T-helper 1 cell treated with Interleukin-12 subunit alpha and Interleukin-12 subunit beta and Interleukin-4 antibody, amounts not matched to agents 30 ng/mL and 1 ng/mL, for 36 hours (primary cell): Measurements from ENCODE around the gene XPC. TPM values are rescaled to one million over a fixed set of nuclear protein-coding genes. Genes with fewer than 3 reads are reported as not detected.
"Not testable (repeated sequence)": the region's sequence is repeated elsewhere in the genome, so short reads cannot be mapped to it uniquely, and the experiment has no call there.

Experiments used
- intact Hi-C: fragments of 100-400 bp; cut with micrococcal nuclease; formaldehyde crosslinking; loops from one replicate; pipeline ENCODE4 v1.15.1; 2024
- total RNA-seq: library from RNA; stranded (reverse); gene quantifications from 2 replicates; pipeline ENCODE4 v1.2.3, GENCODE V29; 2022

XPC gene
- total RNA-seq, 1 donor from 2014 or later: 56.0 TPM

- intact Hi-C loops: loop anchor here (1.0 to 10.0 kb wide), 14 partner anchors 21 to 1639 kb away; partner anchors contain the start of genes LSM3, MKRN2, MRPS25 and NUP210
Measured at GRCh38 chr3:14123308-14124222, 54.8 kb downstream of the XPC start.

GRCh38 chr3:14122301-14122700, 56.1 kb downstream of the XPC start:
- intact Hi-C loops: loop anchor here (10.0 kb wide), 3 partner anchors 1108 to 1638 kb away; partner anchors contain the start of genes MKRN2 and TSEN2

GRCh38 chr3:14121859-14122258, 56.5 kb downstream of the XPC start:
- intact Hi-C loops: loop anchor here (10.0 kb wide), 3 partner anchors 1107 to 1637 kb away; partner anchors contain the start of genes MKRN2 and TSEN2

- intact Hi-C loops: loop anchor here (10.0 kb wide), 3 partner anchors 1106 to 1636 kb away; partner anchors contain the start of genes MKRN2 and TSEN2
Measured at GRCh38 chr3:14120921-14121448, 57.4 kb downstream of the XPC start.

GRCh38 chr3:14120111-14120920, 58.1 kb downstream of the XPC start:
- intact Hi-C loops: loop anchor here (10.0 kb wide), 3 partner anchors 1106 to 1636 kb away; partner anchors contain the start of genes MKRN2 and TSEN2

GRCh38 chr3:14119651-14120050, 58.8 kb downstream of the XPC start:
- intact Hi-C loops: loop anchor here (10.0 kb wide), 3 partner anchors 1105 to 1635 kb away; partner anchors contain the start of genes MKRN2 and TSEN2

GRCh38 chr3:14118400-14119381, 59.7 kb downstream of the XPC start:
- intact Hi-C loops: no loop called here

- intact Hi-C loops: no loop called here
Measured at GRCh38 chr3:14117468-14118399, 60.7 kb downstream of the XPC start.

GRCh38 chr3:14113965-14114635, 64.3 kb downstream of the XPC start:
- intact Hi-C loops: loop anchor here (1.0 to 2.0 kb wide), 2 partner anchors 218 to 457 kb away; no protein-coding TSS in a partner anchor

- intact Hi-C loops: no loop called here
Measured at GRCh38 chr3:14110699-14111098, 67.7 kb downstream of the XPC start.

- intact Hi-C loops: not testable (repeated sequence)
Measured at GRCh38 chr3:14109821-14110220, 68.6 kb downstream of the XPC start.

GRCh38 chr3:14097616-14098391, 80.6 kb downstream of the XPC start:
- intact Hi-C loops: no loop called here

GRCh38 chr3:14096742-14097141, 81.7 kb downstream of the XPC start:
- intact Hi-C loops: no loop called here
